KOPT-K1 (cell line): ENCODE results near the gene SGSM1.

ENCODE experiments used
- H3K27ac ChIP-seq: fragments of 200-600 bp; sonication (generic); 2 replicates; pipeline ENCODE4 v1.5.1; 2016; ENCODE audit warnings: antibody characterized with exemption, mild to moderate bottlenecking, low read depth, low read length; ENCODE audit not compliant: poor library complexity, severe bottlenecking
- H3K36me3 ChIP-seq: fragments of 200-600 bp; sonication (generic); 2 replicates; pipeline ENCODE4 v1.5.1; 2017; ENCODE audit warnings: antibody characterized with exemption, mild to moderate bottlenecking, low read length, moderate library complexity; ENCODE audit not compliant: insufficient read depth
- H3K9me3 ChIP-seq: fragments of 200-600 bp; sonication (generic); 2 replicates; pipeline ENCODE4 v1.5.1; 2017; ENCODE audit warnings: antibody characterized with exemption, low read length, mild to moderate bottlenecking; ENCODE audit not compliant: insufficient read depth, poor library complexity, severe bottlenecking

Gene SGSM1

DNA sequence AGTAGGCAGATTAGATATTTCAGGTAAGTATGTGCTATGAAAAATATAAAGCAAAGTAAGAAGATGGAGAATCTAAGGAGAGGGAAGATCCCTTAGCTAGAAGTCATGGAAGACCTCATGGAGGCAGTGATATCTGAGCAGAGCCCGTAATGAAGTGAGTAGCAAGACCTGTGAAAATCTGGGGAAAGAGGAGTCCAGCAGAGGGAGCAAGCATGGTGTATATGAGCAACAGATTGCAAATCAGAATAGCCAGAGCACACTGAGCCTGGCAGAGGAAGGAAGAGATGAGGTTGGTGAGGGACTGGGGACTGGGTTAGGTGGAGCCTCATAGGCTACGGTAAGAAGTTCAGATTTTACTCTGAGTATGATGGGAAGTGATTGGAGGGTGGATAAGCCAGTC, 131.1 kb downstream of the SGSM1 start:
- Histone ChIP-seq H3K9me3 (no peaks in the 10 kb centered on the region), H3K27ac (no peak overlapping the region), H3K36me3 (no peaks in the 10 kb centered on the region)

DNA sequence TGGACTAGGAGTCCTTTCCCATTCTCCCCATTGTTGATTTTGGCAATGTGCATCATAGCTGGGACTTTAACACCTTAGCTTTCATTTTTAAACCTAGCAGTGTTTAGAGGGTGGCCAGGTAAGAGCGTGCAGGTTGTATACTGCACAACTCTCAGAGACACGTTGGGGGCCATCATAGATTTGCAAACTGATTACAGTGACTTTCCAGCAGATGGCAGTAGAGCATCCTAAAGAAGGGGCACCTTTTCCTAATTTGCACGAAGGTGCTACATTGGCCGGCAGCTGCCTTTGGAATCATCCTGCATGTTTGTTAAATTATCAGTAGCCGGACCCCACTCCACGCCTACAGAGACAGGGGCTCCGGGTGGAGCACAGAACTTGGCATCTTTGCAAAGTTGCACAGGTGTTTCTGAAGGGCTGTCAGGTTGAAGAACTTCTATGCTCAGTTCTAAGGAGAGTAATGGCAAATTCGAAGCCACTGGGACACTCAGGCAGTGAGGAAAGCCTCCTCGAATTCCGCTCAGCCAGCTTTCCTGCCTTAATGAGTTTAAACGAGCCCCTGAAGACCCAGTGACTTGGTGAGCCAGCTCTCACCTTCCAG, 132.8 kb downstream of the SGSM1 start:
- Histone ChIP-seq H3K27ac (no peak overlapping the region), H3K36me3 (no peaks in the 10 kb centered on the region), H3K9me3 (no peaks in the 10 kb centered on the region)

DNA sequence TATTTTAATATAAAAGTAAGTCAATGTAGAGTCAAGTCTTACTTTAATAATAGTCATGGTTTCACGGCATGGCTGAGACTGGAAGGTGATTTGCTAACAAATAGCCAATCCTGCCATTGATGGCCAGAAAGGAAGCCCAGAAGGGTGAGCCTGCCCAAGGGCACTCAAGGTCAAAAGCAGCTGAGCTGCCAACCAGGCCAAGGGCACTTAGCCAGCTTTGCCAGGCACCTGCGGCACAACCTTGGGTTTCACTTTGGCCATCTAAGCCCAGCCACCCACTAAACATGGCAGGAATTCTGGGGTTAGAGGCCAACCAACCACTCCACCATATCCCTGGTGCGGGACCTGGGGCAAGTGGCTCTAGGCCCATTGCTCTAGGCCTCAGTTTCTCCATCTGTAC, 136.3 kb downstream of the SGSM1 start:
- Histone ChIP-seq H3K27ac (no peak overlapping the region), H3K9me3 (no peaks in the 10 kb centered on the region), H3K36me3 (no peaks in the 10 kb centered on the region)

DNA sequence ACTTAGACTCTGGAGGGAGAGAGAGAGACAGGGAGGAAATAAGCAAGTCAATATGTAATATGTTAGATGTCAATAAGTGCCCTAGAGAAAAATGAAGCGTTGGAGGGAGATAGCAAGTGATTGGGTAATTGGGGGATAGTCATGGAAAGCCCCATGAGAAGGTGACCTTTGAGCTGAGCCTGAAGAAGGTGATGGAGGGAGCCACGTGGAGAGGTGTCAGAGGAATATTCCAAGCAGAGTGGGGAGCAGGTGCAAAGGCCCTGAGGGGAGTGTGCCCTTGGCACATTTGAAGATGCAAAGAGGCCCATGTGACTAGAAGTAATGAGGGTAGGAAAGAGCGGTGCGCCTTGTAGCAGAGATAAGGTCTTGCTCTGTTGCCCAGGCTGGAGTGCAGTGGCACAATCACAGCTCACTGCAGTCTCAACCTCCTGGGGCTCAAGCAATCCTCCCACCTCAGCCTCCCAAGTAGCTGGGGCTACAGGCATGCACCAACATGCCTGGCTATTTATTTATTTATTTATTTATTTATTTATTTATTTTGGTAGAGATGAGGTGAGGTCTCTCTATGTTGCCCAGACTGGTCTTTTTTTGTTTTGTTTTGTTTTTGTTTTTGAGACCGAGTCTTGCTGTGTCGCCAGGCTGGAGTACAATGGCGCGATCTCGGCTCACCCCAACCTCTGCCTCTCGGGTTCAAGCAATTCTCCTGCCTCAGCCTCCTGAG, 138.4 kb downstream of the SGSM1 start:
- H3K36me3 ChIP-seq: no peaks in the 10 kb centered on the region
- no peaks in the 10 kb centered on the region for H3K9me3 ChIP-seq
- no peak overlapping the region for H3K27ac ChIP-seq

DNA sequence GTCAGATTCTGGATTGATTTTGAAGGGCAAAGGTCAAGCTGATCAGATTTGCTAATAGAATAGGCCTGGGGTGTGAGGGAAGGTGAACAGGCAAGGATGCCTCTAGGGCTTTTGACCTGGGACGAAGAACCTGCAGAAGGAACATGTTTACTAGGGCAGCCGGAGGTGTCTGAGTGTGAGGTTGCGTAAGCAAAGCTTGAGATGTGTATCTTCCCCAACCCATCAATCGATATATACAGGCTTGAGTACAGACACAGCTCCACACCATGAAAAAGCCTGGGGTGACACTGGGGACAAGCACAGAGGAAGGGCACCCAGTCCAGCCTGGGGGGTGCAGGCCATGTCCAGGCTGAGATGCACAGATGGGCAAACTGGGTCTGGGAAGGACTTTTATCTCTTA, 139.4 kb downstream of the SGSM1 start:
- no peaks in the 10 kb centered on the region for H3K36me3 ChIP-seq
- no peaks in the 10 kb centered on the region for H3K9me3 ChIP-seq
- H3K27ac ChIP-seq: no peak overlapping the region

DNA sequence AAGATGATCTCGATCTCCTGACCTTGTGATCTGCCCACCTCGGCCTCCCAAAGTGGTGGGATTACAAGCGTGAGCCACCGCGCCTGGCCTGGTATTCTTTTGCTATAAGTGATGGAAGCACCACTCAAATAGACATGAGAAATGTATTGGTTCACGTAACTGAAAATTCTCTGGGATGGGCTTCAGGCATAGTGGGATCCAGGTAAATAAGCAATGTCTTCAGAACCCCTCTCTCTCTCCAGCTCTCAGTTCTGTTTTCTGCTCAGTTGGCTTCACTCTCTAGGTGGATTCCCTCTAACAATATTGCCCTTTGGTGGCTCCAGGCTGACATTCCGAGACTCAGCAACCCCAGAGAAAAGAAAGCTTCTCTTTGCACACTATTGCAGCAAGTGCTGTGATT, 141.4 kb downstream of the SGSM1 start:
- H3K27ac ChIP-seq: no peak overlapping the region

DNA sequence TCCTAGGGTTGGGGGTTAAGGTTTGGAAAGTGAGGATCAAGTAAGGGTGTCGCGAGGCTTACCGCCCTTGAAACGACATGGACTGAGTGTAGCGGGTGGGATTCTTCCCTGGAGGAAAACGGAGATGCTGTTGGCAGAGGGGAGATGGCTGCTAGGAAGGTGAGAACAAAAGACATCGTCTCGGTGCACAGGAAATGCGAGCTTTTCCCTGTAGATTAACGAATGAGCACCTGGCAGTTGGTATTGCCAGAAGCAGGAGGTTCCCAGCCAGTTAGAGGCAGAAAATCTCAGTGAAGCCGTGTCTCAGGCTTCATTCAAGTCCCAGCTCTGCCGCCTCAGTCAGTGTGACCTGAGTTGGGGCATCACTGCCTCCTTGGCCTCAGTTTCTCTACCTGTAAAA, 141.9 kb downstream of the SGSM1 start:
- no peaks in the 10 kb centered on the region for H3K36me3 ChIP-seq
- no peak overlapping the region for H3K27ac ChIP-seq
- peaks cover 10% of the 10 kb centered on the region for H3K9me3 ChIP-seq

More for the DNA sequence above, 141.4 kb downstream of the SGSM1 start:
- H3K36me3 ChIP-seq: no peaks in the 10 kb centered on the region
- peaks cover 6% of the 10 kb centered on the region for H3K9me3 ChIP-seq

DNA sequence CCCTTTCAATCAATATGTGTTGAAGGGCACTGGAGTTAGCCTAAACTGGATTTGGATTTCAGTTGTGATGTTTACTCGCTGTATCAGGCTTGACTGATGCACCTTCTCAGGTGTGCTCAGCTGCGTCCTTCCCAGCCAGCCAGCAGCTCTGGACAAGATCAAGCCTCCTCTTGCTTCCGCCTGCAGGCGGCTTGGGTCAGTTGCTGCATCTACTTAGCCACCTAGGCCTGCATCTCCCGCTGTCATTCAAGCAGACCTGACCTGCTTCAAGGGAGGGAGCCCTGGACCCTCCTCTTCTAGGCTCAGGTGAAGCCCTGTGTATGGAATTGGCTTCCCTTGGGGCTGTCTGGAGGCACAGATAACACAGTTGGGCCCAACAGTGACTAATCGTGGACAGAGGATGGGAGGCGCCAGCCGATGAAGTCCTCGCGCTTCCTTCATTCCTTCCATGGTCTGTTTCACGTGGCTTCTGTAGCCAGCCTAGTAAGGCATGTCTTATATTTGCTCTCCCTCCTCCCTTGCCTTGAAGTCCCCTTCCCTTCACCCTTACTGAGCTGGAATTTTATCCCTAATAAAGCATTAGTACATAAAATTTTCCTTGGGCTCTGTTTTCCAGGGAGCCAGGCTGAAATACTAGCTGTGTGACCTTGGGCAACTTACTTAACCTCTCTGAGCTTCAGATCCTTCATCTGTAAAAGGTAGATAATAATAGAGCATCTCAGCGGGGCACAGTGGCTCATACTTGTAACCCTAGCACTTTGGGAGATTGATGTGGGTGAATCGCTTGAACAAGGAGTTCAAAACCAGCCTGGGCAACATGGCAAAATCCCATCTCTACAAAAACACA, 142.6 kb downstream of the SGSM1 start:
- Histone ChIP-seq H3K9me3 (peaks cover 10% of the 10 kb centered on the region), H3K36me3 (no peaks in the 10 kb centered on the region), H3K27ac (no peak overlapping the region)

DNA sequence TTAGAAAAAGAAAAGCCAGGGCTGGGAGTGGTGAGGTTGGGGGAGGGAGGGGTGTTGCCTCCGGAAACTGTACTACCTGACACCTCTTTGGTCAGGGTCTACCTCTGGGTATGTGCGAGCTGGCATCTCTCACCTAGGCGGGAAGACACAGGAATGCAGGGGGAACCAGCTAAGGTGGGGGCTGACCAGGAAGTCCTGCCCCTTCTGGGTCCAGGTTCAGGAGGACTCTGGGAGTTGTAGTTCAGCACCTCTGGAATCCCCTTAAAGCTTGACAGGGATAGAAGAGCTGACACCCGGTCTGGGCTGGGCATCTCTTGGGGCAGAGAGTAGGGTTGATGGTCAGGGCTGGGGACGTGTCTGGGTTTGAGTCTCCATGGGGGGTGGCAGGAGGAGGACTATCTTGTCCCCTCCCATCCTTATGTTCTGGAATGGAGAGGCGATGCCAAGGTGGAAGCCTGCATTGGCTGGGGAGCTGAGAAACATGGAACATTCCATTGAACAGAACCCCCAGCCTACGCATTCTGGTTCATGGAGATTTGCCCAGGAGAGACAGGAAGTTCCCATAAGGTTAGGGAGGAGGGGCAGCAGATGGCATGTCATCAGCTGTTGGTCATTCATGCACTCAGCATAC, 144.4 kb downstream of the SGSM1 start:
- Histone ChIP-seq H3K36me3 (no peaks in the 10 kb centered on the region), H3K9me3 (peaks cover 10% of the 10 kb centered on the region), H3K27ac (no peak overlapping the region)

DNA sequence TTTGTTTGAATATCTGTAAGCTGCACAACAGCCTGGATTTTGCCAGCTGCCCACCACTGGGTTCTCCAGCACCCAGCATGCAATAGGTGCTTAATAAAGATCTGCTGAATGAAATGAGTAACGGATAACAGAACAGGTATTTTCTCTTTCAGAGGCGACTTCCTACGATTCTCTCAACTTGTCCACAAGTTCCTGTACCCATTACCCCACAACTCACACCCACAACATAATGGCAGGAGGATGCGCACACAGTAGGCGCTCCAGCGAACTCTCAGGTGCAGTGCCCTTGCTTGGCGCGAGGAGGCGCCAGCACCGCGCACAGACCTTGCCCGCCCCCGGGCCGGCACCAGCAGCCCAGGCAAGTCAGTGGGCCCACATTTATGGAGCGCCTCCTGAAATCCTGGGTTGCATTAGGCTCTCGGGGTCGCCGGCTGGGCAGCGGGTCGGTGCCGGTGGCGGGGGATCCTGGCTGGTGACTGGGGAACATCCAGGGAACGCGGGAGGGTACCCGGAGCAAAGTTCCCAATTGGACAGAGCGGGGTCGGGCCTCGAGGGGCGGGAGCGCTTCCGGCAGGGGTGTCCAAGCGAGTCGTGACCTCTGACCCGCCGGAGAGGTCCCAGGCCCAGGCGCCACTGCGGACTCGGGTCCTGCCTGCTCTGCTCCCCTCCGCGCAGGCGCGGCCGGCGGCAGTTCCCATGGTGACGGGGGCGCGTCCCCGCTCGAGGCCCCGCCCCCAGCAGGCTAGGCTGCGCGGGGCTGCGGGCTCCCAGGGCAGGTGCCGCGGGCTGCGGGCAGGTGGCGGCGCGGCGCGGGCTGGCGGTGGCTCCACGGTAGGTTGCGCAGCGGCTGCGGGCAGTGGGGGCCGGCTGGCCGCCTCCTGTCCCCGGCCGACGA, 146.2 kb downstream of the SGSM1 start, which contains the start of gene KIAA1671:
KIAA1671 (plus strand) TSS at position 775 of the 895 bp plus-strand sequence. CDS start 75,284 bp downstream, outside the sequence.
- peaks cover 10% of the 10 kb centered on the region for H3K9me3 ChIP-seq
- no peaks in the 10 kb centered on the region for H3K36me3 ChIP-seq
- H3K27ac ChIP-seq: no peak within 1 kb of the TSS

DNA sequence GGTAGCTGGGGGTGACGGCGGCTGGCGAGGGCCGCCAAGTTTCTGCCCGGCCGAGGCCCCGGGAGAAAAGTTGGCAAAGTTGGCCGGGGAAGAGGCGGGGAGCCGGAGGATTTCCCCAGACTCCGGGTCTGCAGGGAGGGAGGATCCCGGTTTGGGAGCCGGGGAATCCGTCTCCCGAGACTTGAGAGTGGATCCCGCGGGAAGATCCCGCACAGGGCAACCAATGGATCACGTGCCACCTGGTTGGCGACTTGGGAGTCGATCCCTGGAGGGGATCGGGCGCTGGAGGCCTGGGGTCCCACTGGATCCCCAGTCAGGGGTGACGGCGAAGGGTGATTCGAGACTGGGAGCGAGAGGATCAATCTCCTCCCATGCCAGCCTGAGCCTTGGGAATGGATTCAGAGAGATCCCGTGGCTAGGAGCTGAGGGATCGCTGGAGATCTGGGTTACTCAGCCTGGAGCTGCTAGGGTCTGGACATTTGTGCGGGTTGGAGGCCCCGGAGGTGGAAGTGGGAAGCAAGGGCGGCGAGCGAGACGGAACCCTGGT, 146.9 kb downstream of the SGSM1 start:
- no peak overlapping the region for H3K27ac ChIP-seq

DNA sequence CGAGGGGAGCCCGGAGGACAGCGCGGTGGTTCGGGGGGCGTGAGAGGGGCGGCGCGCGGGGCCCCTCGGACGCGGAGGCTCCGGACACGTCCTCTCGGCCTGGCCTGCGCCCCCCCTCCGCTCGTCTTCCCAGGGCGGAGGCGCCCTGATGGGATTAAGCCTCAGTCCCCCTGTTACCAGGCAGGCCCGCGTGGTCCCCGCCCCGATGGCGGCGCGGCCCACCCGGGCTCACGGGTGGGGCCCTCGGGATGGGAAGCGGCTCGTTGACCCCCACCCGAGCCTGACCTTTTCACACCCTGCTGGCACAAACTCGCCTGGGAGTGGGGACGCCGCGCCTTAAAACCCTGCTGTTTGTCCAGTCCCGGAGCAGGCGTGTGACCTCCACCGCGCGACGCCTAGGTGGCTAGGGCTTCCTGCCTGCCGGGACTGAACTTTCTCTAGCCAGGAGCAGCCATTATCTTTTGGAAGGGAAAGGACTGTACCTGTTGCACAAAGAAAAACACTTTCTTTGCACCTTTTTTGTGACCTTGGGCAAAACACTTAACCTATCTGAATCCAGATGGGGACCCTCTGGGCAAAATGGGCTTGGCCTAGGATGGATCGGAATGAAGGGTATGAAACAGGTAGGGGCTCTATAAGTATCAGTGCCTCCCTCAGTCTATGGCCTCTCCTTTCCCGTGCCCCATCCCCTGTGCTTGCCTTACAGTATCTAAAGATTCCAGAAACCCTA, 147.5 kb downstream of the SGSM1 start:
- Histone ChIP-seq H3K36me3 (no peaks in the 10 kb centered on the region), H3K27ac (no peak overlapping the region), H3K9me3 (peaks cover 10% of the 10 kb centered on the region)

More for the DNA sequence above, 146.9 kb downstream of the SGSM1 start:
- Histone ChIP-seq H3K9me3 (peaks cover 10% of the 10 kb centered on the region), H3K36me3 (no peaks in the 10 kb centered on the region)

DNA sequence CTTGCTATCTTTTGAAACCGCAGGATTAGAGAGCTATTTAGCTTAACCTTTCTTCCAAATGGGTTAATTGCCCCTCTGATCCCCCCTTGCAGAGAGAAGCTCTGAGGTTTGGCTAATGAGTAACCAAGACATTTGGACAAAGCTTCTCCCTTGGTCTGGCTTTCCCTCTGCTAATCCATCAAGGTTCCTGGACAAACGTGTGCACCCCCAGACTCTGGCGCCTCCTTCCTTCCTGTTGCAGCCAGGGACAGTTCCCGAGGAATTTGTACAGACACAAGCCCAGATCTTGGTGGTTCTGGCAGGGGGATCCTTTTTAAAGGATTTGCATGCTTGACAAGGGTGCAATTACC, 148.1 kb downstream of the SGSM1 start:
- H3K27ac ChIP-seq: no peak overlapping the region
- no peaks in the 10 kb centered on the region for H3K36me3 ChIP-seq
- peaks cover 10% of the 10 kb centered on the region for H3K9me3 ChIP-seq
